Motor neuron (in vitro differentiated cells): ENCODE results near the gene TPST1. TPM values are rescaled to one million over a fixed set of nuclear protein-coding genes. Genes with fewer than 3 reads are reported as not detected.

Experiments
- ATAC-seq, 8 experiments: fragments of 200-7000 bp; cut with Tn5 transposase; replicated peaks in 6 of 8; 2 replicates each; pipeline ENCODE4 v1.8.0; 2021; ENCODE audit warnings: mild to moderate bottlenecking in 8 of 8, moderate library complexity in 8 of 8
- H3K27ac ChIP-seq, 2 donors: fragments of 250-450 bp; sonication (Bioruptor Pico); 2 replicates each; pipeline ENCODE4 v1.9.0; 2021; ENCODE audit warnings: antibody characterized with exemption in 2 of 2, mild to moderate bottlenecking in 2 of 2, moderate library complexity in 1 of 2
- H3K4me1 ChIP-seq, 2 donors: fragments of 250-450 bp; sonication (Bioruptor Pico); replicated peaks in 1 of 2; 2 replicates each; pipeline ENCODE4 v1.6.1; 2021; ENCODE audit warnings: antibody characterized with exemption in 2 of 2, mild to moderate bottlenecking in 2 of 2, moderate library complexity in 1 of 2
- H3K4me3 ChIP-seq, 5 donors: fragments of 250-450 bp; sonication (Bioruptor Pico); 2 replicates each; pipeline ENCODE4 v1.9.0; 2021; ENCODE audit warnings: antibody characterized with exemption in 5 of 5, mild to moderate bottlenecking in 5 of 5, moderate library complexity in 4 of 5
- WGBS, 10 experiments: fragments of 450-650 bp; shearing (Covaris generic); methylation state at CpG; one replicate each; pipeline ENCODE4 v1.0.0; 2022; 5-methylcytosine and 5-hydroxymethylcytosine counted together
- in situ Hi-C, 9 experiments: fragments of 400-800 bp; cut with MboI; loops; one replicate each; pipeline ENCODE4 v1.15.0; 2021; ENCODE audit warnings: low sequenced_read_pairs in 9 of 9, low pct_unique_long_range_greater_than_20kb in 2 of 9; ENCODE audit not compliant: unreplicated experiment in 9 of 9
- total RNA-seq, 8 experiments: library from RNA; unstranded; fragments of 300-600 nt; gene quantifications; 2 replicates each; pipeline versions ENCODE4 v1.2.3 to v1.2.4, GENCODE V29; 2022

Gene TPST1
- total RNA-seq, 8 experiments from 2014 or later = 6.1 to 67.1 (median 28.8) TPM

- ATAC-seq = no peak
- Histone ChIP-seq H3K4me3 (no peak overlapping the region), H3K4me1 (no peaks in the 10 kb centered on the region), H3K27ac (no peak overlapping the region)
- in situ Hi-C loops = no loop called here
- WGBS, 10 experiments = 57 to 73% (median 60%) methylated on average over 2 to 5 of the region's 6 CpGs; no CpG with 5 or more reads in 7 of the 10 experiments
These were observed 11.9 kb upstream of the TPST1 start for GRCh38 chr7:66193146-66193725.

GRCh38 chr7:66198469-66198868 is 6.7 kb upstream of the TPST1 start:
- peak in 2 of 8 experiments; percentile 53 to 56 for ATAC-seq
- in situ Hi-C loops = no loop called here
- Histone ChIP-seq H3K4me1 (no peaks in the 10 kb centered on the region), H3K4me3 (no peak overlapping the region), H3K27ac (no peak overlapping the region)
- 0 to 100% (median 73%) methylated on average over 1 to 2 of the region's 2 CpGs; no CpG with 5 or more reads in 5 of the 10 experiments for WGBS, 10 experiments

GRCh38 chr7:66198956-66199355 is 6.2 kb upstream of the TPST1 start:
- WGBS, 10 experiments = 63 to 100% (median 88%) methylated on average over 1 to 4 of the region's 4 CpGs; no CpG with 5 or more reads in 3 of the 10 experiments
- Histone ChIP-seq H3K4me1 (no peaks in the 10 kb centered on the region), H3K27ac (no peak overlapping the region), H3K4me3 (no peak overlapping the region)
- ATAC-seq = no peak
- in situ Hi-C loops = no loop called here

DNA sequence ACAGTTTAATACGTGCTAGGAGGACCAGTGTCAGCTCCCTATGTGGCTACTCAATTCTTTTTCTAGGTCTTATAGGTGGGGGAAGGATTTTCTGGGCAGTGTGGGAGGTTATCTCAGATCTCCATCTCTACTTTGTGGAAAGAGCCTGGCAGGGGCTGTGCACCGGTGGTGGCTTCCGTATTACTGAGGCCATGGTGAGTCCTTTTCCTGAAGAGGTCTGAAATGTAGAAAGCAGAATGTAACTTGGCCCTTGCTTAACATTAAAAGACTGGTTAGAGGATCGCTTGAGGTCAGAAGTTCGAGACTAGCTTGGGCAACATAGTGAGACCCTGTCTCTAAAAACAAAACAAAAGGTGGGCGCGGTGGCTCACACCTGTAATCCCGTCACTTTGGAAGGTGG is 2.7 kb upstream of the TPST1 start:
- in situ Hi-C loops = no loop called here
- 13 to 100% (median 85%) methylated on average over 1 to 8 of the region's 8 CpGs; no CpG with 5 or more reads in 1 of the 10 experiments for WGBS, 10 experiments
- peaks cover 13% of the 10 kb centered on the region in 2 donors for H3K4me1 ChIP-seq
- ATAC-seq = no peak
- no peak overlapping the region for H3K4me3 ChIP-seq
- no peak overlapping the region for H3K27ac ChIP-seq

GRCh38 chr7:66205741-66206090 is 582 bp downstream of the TPST1 start:
- Histone ChIP-seq H3K4me3 (peak overlapping the region; percentile 66 to 93 (median 83)), H3K4me1 (peaks cover 13% of the 10 kb centered on the region in 2 donors), H3K27ac (peak overlapping the region; percentile 74 to 86)
- in situ Hi-C loops = no loop called here
- ATAC-seq = peak in 1 of 8 experiments; percentile 2
- 0 to 17% (median 1%) methylated on average over 1 to 15 of the region's 22 CpGs; no CpG with 5 or more reads in 5 of the 10 experiments for WGBS, 10 experiments

GRCh38 chr7:66206119-66206933 is 1.2 kb downstream of the TPST1 start:
- in situ Hi-C loops = no loop called here
- WGBS, 10 experiments = 3 to 61% (median 28%) methylated on average over 2 to 11 of the region's 12 CpGs
- Histone ChIP-seq H3K4me1 (peaks cover 13% of the 10 kb centered on the region in 2 donors), H3K27ac (peak overlapping the region in 1 of 2 donors; percentile 86), H3K4me3 (peak overlapping the region; percentile 66 to 93 (median 83))
- no peak for ATAC-seq

DNA sequence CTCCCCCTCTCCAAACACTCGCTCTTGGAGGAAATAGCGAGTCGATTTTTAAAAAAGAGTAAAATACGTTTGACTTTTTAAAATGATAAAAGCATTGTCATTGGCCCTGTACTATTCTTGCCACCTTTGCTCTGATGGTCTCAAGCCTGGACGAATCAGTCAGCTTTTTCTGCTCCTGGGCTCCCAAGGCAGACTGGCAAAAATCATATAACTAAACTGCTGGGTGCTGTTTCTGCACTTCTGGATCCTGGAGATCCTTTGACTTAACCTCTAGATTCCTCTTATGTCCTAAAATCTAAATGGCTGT is 1.8 kb downstream of the TPST1 start:
- H3K4me1 ChIP-seq = peaks cover 13% of the 10 kb centered on the region in 2 donors
- in situ Hi-C loops = no loop called here
- WGBS, 10 experiments = 9 to 80% (median 43%) methylated on average over 1 to 5 of the region's 5 CpGs; no CpG with 5 or more reads in 2 of the 10 experiments
- peak overlapping the region in 4 of 5 donors; percentile 66 to 93 (median 87) for H3K4me3 ChIP-seq
- H3K27ac ChIP-seq = no peak overlapping the region
- no peak for ATAC-seq

DNA sequence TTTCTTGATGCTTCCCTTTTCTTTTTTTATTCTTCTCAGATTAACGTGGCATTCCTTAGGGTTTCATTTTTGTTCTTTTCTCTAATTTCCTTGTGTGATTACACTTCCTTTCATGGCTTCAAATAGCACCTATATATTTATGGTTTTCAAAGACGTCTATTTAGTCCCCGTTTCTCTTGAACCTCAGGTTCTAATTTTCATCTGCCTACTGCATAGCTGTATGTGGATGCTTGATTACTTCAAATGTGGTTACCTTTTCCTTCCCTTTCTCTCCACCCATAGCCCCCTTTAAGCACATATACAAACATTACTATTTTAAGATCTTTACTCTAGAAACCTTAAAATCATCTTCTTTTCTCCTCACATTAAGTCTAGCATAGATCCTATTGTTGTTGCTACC is 2.4 kb downstream of the TPST1 start:
- Histone ChIP-seq H3K4me1 (peaks cover 13% of the 10 kb centered on the region in 2 donors), H3K4me3 (peak overlapping the region in 1 of 5 donors; percentile 93), H3K27ac (no peak overlapping the region)
- ATAC-seq = no peak
- WGBS, 10 experiments = 0 to 89% (median 58%) methylated on average over 1 to 3 of the region's 3 CpGs
- in situ Hi-C loops = no loop called here

DNA sequence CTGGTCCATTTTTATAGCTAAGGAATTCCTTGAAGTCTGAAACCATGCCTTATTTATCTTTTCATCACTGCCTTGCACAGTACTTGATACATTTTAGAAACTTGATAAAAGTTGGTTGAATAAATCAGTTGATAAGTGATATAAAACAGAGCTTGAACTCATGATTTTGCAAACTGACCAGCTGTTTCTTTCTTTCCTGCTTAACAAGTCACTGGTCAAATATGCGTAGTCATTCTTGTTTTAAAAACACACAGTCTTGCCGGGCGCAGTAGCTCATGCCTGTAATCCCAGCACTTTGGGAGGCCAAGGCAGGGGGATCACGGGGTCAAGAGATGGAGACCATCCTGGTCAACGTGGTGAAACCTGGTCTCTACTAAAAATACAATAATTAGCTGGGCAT is 6.3 kb downstream of the TPST1 start:
- in situ Hi-C loops = no loop called here
- H3K27ac ChIP-seq = no peak overlapping the region
- ATAC-seq = no peak
- H3K4me3 ChIP-seq = no peak overlapping the region
- H3K4me1 ChIP-seq = peaks cover 7 to 10% of the 10 kb centered on the region in 2 donors
- WGBS, 10 experiments = 41 to 100% (median 77%) methylated on average over 2 to 5 of the region's 5 CpGs; no CpG with 5 or more reads in 2 of the 10 experiments

DNA sequence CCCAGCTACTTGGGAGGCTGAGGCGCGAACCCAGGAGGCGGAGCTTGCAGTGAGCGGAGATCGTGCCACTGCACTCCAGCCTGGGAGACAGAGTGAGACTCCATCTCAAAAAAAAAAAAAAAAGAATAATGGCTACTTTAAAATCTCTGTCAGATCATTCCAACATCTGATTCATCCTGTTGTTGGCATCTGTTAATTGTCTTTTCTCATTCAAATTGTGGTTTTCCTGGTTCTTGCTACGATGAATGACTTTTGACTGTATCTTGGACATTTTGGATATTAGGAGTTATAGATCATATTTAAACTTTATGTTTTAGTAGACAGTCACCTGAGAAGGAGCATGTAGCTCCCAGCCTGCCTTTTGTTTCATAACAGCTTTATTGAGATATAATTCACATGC is 8.5 kb downstream of the TPST1 start:
- no peaks in the 10 kb centered on the region for H3K4me1 ChIP-seq
- H3K4me3 ChIP-seq = no peak overlapping the region
- in situ Hi-C loops = no loop called here
- WGBS, 10 experiments = 38 to 100% (median 96%) methylated on average over 1 to 6 of the region's 6 CpGs; no CpG with 5 or more reads in 2 of the 10 experiments
- H3K27ac ChIP-seq = no peak overlapping the region
- ATAC-seq = no peak

DNA sequence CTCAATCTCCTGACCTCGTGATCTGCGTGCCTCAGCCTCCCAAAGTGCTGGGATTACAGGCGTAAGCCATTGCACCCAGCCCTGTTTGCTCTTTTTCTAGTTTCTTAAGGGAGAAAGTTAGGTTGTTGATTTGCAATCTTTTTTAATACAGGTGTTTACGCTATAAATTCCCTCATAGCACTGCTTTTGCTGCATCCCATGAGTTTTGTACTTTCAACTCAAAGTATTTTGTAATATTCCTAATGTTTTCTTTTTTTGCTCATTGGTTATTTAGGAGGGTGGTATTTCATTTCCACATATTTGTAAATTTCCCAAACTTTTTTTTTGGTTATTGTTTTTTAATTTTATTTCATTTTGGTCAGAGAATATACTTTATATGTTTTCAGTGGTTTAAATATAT is 11.6 kb downstream of the TPST1 start:
- H3K27ac ChIP-seq = no peak overlapping the region
- no peak overlapping the region for H3K4me3 ChIP-seq
- no peaks in the 10 kb centered on the region for H3K4me1 ChIP-seq
- no peak for ATAC-seq
- in situ Hi-C loops = no loop called here
- WGBS, 10 experiments = 72 to 100% (median 96%) methylated on average over 1 to 4 of the region's 4 CpGs; no CpG with 5 or more reads in 1 of the 10 experiments

GRCh38 chr7:66219805-66220204 is 14.7 kb downstream of the TPST1 start:
- WGBS, 10 experiments = 62 to 100% (median 88%) methylated on average over 1 of the region's 1 CpG; no CpG with 5 or more reads in 2 of the 10 experiments
- Histone ChIP-seq H3K4me3 (no peak overlapping the region), H3K4me1 (no peaks in the 10 kb centered on the region), H3K27ac (no peak overlapping the region)
- no peak for ATAC-seq
- in situ Hi-C loops = no loop called here

- 19 to 93% (median 71%) methylated on average over 1 to 3 of the region's 3 CpGs for WGBS, 10 experiments
- Histone ChIP-seq H3K27ac (no peak overlapping the region), H3K4me1 (no peaks in the 10 kb centered on the region), H3K4me3 (no peak overlapping the region)
- ATAC-seq = peak in 1 of 8 experiments; percentile 17
- in situ Hi-C loops = no loop called here
These were observed 16.3 kb downstream of the TPST1 start for GRCh38 chr7:66221442-66221841.
